ENCODE measurements around the gene HILPDA.
"Not testable (repeated sequence)": the region's sequence is repeated elsewhere in the genome, so short reads cannot be mapped to it uniquely, and the experiment has no call there.

GRCh38 chr7:128476402-128477335, 21.0 kb downstream of the HILPDA start, which contains the start of gene METTL2B:
- TF ChIP-seq CTCF (conservative IDR thresholded peaks at IDR 0.05; ENCODE audit: low read length): peak; percentile 42
- TF ChIP-seq EZH2phosphoT487 (IDR thresholded peaks at IDR 0.05; ENCODE audit: borderline replicate concordance): not testable (repeated sequence)

Measured in Loucy (cell line).